ENCODE results near the gene ATXN1.

Gene ATXN1

GRCh38 chr6:16676978-16677377, 84.3 kb downstream of the ATXN1 start (continued):
- TF ChIP-seq ZNF785 (tag by site-specific recombination; IDR thresholded peaks at IDR 0.05): no peak
- no peak for TF ChIP-seq YY2 (tag by site-specific recombination; IDR thresholded peaks at IDR 0.05)
- TF ChIP-seq ZNF354C (tag by site-specific recombination; IDR thresholded peaks at IDR 0.05; ENCODE audit: borderline replicate concordance, low read depth): no peak
- no peak for TF ChIP-seq HOXD13 (CRISPR knock-in tag; IDR thresholded peaks at IDR 0.05; ENCODE audit: borderline replicate concordance)
- TF ChIP-seq, protein P1, sequence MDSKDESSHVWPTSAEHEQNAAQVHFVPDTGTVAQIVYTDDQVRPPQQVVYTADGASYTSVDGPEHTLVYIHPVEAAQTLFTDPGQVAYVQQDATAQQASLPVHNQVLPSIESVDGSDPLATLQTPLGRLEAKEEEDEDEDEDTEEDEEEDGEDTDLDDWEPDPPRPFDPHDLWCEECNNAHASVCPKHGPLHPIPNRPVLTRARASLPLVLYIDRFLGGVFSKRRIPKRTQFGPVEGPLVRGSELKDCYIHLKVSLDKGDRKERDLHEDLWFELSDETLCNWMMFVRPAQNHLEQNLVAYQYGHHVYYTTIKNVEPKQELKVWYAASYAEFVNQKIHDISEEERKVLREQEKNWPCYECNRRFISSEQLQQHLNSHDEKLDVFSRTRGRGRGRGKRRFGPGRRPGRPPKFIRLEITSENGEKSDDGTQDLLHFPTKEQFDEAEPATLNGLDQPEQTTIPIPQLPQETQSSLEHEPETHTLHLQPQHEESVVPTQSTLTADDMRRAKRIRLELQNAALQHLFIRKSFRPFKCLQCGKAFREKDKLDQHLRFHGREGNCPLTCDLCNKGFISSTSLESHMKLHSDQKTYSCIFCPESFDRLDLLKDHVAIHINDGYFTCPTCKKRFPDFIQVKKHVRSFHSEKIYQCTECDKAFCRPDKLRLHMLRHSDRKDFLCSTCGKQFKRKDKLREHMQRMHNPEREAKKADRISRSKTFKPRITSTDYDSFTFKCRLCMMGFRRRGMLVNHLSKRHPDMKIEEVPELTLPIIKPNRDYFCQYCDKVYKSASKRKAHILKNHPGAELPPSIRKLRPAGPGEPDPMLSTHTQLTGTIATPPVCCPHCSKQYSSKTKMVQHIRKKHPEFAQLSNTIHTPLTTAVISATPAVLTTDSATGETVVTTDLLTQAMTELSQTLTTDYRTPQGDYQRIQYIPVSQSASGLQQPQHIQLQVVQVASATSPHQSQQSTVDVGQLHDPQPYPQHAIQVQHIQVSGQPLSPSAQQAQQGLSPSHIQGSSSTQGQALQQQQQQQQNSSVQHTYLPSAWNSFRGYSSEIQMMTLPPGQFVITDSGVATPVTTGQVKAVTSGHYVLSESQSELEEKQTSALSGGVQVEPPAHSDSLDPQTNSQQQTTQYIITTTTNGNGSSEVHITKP (tag by site-specific recombination; IDR thresholded peaks at IDR 0.05): peak; percentile 81
- TF ChIP-seq ZNF623 (tag by site-specific recombination; IDR thresholded peaks at IDR 0.05): no peak
- TF ChIP-seq, protein P2, sequence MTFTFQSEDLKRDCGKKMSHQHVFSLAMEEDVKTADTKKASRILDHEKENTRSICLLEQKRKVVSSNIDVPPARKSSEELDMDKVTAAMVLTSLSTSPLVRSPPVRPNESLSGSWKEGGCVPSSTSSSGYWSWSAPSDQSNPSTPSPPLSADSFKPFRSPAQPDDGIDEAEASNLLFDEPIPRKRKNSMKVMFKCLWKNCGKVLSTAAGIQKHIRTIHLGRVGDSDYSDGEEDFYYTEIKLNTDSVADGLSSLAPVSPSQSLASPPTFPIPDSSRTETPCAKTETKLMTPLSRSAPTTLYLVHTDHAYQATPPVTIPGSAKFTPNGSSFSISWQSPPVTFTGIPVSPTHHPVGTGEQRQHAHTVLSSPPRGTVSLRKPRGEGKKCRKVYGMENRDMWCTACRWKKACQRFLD (tag by site-specific recombination; IDR thresholded peaks at IDR 0.05): no peak
- peak; percentile 86 for TF ChIP-seq MZF1 (tag by site-specific recombination; IDR thresholded peaks at IDR 0.05; ENCODE audit: borderline replicate concordance)
- no peak for TF ChIP-seq ZNF16 (tag by site-specific recombination; IDR thresholded peaks at IDR 0.05; ENCODE audit: low read depth)
- no peak for TF ChIP-seq ZXDB (tag by site-specific recombination; IDR thresholded peaks at IDR 0.05)
- no peak for TF ChIP-seq ZNF292 (tag by site-specific recombination; IDR thresholded peaks at IDR 0.05; ENCODE audit: borderline replicate concordance, low read depth)
- TF ChIP-seq SCRT2 (tag by site-specific recombination; IDR thresholded peaks at IDR 0.05): no peak
- TF ChIP-seq, protein P3, sequence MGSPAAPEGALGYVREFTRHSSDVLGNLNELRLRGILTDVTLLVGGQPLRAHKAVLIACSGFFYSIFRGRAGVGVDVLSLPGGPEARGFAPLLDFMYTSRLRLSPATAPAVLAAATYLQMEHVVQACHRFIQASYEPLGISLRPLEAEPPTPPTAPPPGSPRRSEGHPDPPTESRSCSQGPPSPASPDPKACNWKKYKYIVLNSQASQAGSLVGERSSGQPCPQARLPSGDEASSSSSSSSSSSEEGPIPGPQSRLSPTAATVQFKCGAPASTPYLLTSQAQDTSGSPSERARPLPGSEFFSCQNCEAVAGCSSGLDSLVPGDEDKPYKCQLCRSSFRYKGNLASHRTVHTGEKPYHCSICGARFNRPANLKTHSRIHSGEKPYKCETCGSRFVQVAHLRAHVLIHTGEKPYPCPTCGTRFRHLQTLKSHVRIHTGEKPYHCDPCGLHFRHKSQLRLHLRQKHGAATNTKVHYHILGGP (tag by site-specific recombination; IDR thresholded peaks at IDR 0.05): no peak
- peak; percentile 74 for TF ChIP-seq ZBTB17 (tag by site-specific recombination; IDR thresholded peaks at IDR 0.05)
- no peak for TF ChIP-seq ZNF610 (tag by site-specific recombination; IDR thresholded peaks at IDR 0.05; ENCODE audit: borderline replicate concordance)
- TF ChIP-seq ZNF837 (tag by site-specific recombination; IDR thresholded peaks at IDR 0.05): no peak
- TF ChIP-seq, protein P4, sequence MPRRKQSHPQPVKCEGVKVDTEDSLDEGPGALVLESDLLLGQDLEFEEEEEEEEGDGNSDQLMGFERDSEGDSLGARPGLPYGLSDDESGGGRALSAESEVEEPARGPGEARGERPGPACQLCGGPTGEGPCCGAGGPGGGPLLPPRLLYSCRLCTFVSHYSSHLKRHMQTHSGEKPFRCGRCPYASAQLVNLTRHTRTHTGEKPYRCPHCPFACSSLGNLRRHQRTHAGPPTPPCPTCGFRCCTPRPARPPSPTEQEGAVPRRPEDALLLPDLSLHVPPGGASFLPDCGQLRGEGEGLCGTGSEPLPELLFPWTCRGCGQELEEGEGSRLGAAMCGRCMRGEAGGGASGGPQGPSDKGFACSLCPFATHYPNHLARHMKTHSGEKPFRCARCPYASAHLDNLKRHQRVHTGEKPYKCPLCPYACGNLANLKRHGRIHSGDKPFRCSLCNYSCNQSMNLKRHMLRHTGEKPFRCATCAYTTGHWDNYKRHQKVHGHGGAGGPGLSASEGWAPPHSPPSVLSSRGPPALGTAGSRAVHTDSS (tag by site-specific recombination; IDR thresholded peaks at IDR 0.05): no peak
- TF ChIP-seq ZNF239 (tag by site-specific recombination; IDR thresholded peaks at IDR 0.05): no peak
- peak; percentile 36; the same call in 1 of the 2 replicates for TF ChIP-seq PRDM1 (tag by site-specific recombination; IDR thresholded peaks at IDR 0.05)
- TF ChIP-seq ZNF76 (tag by site-specific recombination; IDR thresholded peaks at IDR 0.05; ENCODE audit: borderline replicate concordance, low read depth): no peak
- TF ChIP-seq ZNF768 (tag by site-specific recombination; IDR thresholded peaks at IDR 0.05): no peak
- TF ChIP-seq ZNF341 (tag by site-specific recombination; IDR thresholded peaks at IDR 0.05; ENCODE audit: low read depth): peak; percentile 60; the same call in 1 of the 2 replicates
- no peak for TF ChIP-seq ZNF23 (tag by site-specific recombination; IDR thresholded peaks at IDR 0.05; ENCODE audit: borderline replicate concordance)
- TF ChIP-seq ZFHX2 (tag by site-specific recombination; conservative IDR thresholded peaks at IDR 0.05): no peak
- TF ChIP-seq WT1 (tag by site-specific recombination; IDR thresholded peaks at IDR 0.05): peak; percentile 43; the same call in 1 of the 2 replicates
- no peak for TF ChIP-seq KLF9 (tag by site-specific recombination; IDR thresholded peaks at IDR 0.05; ENCODE audit: low read depth)
- TF ChIP-seq, protein P5, sequence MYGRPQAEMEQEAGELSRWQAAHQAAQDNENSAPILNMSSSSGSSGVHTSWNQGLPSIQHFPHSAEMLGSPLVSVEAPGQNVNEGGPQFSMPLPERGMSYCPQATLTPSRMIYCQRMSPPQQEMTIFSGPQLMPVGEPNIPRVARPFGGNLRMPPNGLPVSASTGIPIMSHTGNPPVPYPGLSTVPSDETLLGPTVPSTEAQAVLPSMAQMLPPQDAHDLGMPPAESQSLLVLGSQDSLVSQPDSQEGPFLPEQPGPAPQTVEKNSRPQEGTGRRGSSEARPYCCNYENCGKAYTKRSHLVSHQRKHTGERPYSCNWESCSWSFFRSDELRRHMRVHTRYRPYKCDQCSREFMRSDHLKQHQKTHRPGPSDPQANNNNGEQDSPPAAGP (tag by site-specific recombination; IDR thresholded peaks at IDR 0.05): no peak
- TF ChIP-seq, protein P6, sequence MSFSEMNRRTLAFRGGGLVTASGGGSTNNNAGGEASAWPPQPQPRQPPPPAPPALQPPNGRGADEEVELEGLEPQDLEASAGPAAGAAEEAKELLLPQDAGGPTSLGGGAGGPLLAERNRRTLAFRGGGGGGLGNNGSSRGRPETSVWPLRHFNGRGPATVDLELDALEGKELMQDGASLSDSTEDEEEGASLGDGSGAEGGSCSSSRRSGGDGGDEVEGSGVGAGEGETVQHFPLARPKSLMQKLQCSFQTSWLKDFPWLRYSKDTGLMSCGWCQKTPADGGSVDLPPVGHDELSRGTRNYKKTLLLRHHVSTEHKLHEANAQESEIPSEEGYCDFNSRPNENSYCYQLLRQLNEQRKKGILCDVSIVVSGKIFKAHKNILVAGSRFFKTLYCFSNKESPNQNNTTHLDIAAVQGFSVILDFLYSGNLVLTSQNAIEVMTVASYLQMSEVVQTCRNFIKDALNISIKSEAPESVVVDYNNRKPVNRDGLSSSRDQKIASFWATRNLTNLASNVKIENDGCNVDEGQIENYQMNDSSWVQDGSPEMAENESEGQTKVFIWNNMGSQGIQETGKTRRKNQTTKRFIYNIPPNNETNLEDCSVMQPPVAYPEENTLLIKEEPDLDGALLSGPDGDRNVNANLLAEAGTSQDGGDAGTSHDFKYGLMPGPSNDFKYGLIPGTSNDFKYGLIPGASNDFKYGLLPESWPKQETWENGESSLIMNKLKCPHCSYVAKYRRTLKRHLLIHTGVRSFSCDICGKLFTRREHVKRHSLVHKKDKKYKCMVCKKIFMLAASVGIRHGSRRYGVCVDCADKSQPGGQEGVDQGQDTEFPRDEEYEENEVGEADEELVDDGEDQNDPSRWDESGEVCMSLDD (tag by site-specific recombination; IDR thresholded peaks at IDR 0.05): no peak
- TF ChIP-seq, protein P7, sequence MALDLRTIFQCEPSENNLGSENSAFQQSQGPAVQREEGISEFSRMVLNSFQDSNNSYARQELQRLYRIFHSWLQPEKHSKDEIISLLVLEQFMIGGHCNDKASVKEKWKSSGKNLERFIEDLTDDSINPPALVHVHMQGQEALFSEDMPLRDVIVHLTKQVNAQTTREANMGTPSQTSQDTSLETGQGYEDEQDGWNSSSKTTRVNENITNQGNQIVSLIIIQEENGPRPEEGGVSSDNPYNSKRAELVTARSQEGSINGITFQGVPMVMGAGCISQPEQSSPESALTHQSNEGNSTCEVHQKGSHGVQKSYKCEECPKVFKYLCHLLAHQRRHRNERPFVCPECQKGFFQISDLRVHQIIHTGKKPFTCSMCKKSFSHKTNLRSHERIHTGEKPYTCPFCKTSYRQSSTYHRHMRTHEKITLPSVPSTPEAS (tag by site-specific recombination; IDR thresholded peaks at IDR 0.05): no peak
